Measurements from ENCODE around the gene C16orf78. TPM values are rescaled to one million over a fixed set of nuclear protein-coding genes. Genes with fewer than 3 reads are reported as not detected.

Gene C16orf78
- total RNA-seq, 4 donors from 2014 or later = not detected

DNA sequence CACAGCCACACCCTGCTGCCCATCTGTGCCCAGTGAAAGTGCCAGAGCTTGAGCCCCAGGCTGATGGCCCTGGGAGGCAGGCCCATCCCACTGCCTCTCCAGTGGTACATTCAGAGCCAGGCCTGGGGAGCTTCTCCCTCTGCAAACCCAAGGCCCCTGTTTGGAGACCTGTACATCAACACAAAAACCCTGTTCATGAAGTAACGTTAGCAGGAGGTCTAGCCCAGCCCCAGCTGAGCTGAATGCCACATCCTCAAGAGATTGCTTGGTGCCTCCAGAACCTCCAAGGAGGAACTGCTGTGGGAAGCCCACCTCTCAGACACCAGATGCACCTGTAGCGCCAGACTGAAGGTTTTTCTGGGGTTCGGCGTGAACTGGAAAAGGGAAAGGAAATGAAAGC, 31.5 kb downstream of the C16orf78 start:
- TF ChIP-seq, protein P1, sequence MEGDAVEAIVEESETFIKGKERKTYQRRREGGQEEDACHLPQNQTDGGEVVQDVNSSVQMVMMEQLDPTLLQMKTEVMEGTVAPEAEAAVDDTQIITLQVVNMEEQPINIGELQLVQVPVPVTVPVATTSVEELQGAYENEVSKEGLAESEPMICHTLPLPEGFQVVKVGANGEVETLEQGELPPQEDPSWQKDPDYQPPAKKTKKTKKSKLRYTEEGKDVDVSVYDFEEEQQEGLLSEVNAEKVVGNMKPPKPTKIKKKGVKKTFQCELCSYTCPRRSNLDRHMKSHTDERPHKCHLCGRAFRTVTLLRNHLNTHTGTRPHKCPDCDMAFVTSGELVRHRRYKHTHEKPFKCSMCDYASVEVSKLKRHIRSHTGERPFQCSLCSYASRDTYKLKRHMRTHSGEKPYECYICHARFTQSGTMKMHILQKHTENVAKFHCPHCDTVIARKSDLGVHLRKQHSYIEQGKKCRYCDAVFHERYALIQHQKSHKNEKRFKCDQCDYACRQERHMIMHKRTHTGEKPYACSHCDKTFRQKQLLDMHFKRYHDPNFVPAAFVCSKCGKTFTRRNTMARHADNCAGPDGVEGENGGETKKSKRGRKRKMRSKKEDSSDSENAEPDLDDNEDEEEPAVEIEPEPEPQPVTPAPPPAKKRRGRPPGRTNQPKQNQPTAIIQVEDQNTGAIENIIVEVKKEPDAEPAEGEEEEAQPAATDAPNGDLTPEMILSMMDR (IDR thresholded peaks at IDR 0.05) = no peak
- TF ChIP-seq EP300 (IDR thresholded peaks at IDR 0.05) (no peak), POLR2A (IDR thresholded peaks at IDR 0.05) (no peak)
- H3K27ac ChIP-seq = no peak overlapping the region
- DNase-seq (ENCODE audit: low spot score in 2 of 2) = no peak
- H3K4me1 ChIP-seq = peaks cover 0 to 7% (median 2%) of the 10 kb centered on the region in 4 donors
- no peak overlapping the region for H3K4me3 ChIP-seq
- WGBS, 2 donors = 75 to 82% methylated on average over 4 of the region's 4 CpGs
- no peaks in the 10 kb centered on the region for H3K27me3 ChIP-seq
- no peaks in the 10 kb centered on the region for H3K36me3 ChIP-seq
- H3K9me3 ChIP-seq = peaks cover 0 to 13% (median 0%) of the 10 kb centered on the region in 4 donors

DNA sequence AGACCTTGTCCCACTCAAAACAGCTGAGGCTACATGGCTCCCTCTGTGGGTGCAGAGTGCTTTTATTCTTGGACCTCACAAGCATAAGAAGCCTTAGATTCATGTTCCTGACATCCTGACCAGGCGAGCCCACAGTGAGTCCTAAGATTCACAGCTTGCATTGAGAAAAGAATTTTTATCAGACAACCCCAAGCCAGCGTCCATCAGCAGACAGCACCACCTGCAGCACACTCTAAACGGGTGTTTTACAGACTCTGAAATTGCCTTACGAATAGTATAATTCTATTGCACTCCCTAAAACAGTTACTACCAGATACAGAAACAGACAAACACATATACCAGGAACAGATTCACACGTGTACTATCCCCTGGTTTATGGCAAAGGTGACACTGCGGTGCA, 31.9 kb downstream of the C16orf78 start:
- no peaks in the 10 kb centered on the region for H3K36me3 ChIP-seq
- H3K27me3 ChIP-seq = no peaks in the 10 kb centered on the region
- DNase-seq (ENCODE audit: low spot score in 2 of 2) = no peak
- peaks cover 0 to 14% (median 0%) of the 10 kb centered on the region in 4 donors for H3K9me3 ChIP-seq
- peaks cover 0 to 7% (median 2%) of the 10 kb centered on the region in 4 donors for H3K4me1 ChIP-seq
- H3K27ac ChIP-seq = no peak overlapping the region
- TF ChIP-seq POLR2A (IDR thresholded peaks at IDR 0.05) = no peak
- TF ChIP-seq, protein P1 (IDR thresholded peaks at IDR 0.05) = no peak
- no peak for TF ChIP-seq EP300 (IDR thresholded peaks at IDR 0.05)
- H3K4me3 ChIP-seq = no peak overlapping the region
- 46 to 56% methylated on average over 6 of the region's 6 CpGs for WGBS, 2 donors

DNA sequence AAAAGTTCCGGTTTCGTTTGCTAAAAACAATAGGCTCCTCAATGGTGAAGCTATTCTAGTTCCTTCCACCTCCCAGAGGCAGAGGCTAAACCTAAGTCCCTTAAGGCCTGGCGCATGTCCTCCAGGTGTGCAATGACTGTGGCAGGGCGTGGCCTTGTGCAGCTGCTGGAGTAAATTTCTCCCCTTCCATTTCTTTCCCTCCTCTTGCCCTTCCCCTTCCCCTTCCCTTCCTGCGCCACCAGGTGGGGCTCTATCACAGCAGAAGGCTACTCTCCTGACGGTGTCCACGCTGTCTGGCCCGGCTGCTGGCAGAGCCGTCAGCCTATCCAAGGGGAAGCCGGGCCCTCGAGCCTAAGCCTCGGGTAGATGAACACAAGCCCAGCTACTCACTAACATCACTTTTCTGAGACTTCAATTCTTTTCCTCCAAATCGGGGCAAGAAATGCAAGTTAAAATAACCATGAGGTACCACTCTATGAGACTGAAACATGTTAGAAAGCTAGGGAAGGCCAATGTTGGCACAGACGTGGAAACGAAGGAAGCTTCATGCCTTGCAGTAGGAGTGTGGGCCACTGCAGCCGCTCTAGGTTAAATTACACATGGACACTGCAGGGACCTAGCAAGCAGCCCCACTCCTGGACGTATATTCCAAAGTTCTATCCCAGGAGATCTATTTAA, 34.4 kb downstream of the C16orf78 start:
- Histone ChIP-seq H3K36me3 (no peaks in the 10 kb centered on the region), H3K27me3 (no peaks in the 10 kb centered on the region), H3K4me3 (no peak overlapping the region), H3K27ac (no peak overlapping the region), H3K4me1 (peaks cover 0 to 7% (median 2%) of the 10 kb centered on the region in 4 donors), H3K9me3 (peaks cover 0 to 11% (median 0%) of the 10 kb centered on the region in 4 donors)
- WGBS, 2 donors = 23 to 24% methylated on average over 17 of the region's 17 CpGs
- TF ChIP-seq, protein P1 (IDR thresholded peaks at IDR 0.05) = peak; percentile 69 to 90 (median 75)
- TF ChIP-seq EP300 (IDR thresholded peaks at IDR 0.05) = no peak
- DNase-seq (ENCODE audit: low spot score in 2 of 2) = peak; percentile 67 to 84

DNA sequence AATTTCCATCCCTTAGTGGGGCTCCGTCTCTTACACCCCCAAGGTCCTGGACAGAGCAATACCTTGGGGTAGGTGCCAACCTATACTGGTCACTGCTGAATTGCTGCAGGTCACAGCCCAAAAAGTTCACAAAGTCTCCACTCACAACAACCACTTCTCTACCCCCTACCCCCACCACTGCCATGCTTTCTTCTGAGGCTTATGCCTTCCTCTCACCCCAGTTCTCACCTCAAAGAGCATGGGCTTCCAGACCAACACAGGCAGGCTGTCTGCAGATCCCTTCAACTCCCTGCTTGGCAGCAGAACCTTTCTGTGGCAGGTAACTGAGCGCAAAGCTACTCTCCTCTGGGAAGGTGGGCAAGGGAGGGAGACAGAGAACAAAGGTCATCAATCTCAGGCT, 35.5 kb downstream of the C16orf78 start:
- 98 to 100% methylated on average over 2 of the region's 2 CpGs for WGBS, 2 donors
- Histone ChIP-seq H3K27ac (no peak overlapping the region), H3K4me1 (peaks cover 0 to 7% (median 2%) of the 10 kb centered on the region in 4 donors), H3K9me3 (peaks cover 0 to 3% (median 0%) of the 10 kb centered on the region in 4 donors), H3K4me3 (no peak overlapping the region), H3K36me3 (no peaks in the 10 kb centered on the region), H3K27me3 (no peaks in the 10 kb centered on the region)
- no peak for TF ChIP-seq EP300 (IDR thresholded peaks at IDR 0.05)
- TF ChIP-seq POLR2A (IDR thresholded peaks at IDR 0.05) = no peak
- TF ChIP-seq, protein P1 (IDR thresholded peaks at IDR 0.05) = no peak
- no peak for DNase-seq (ENCODE audit: low spot score in 2 of 2)

DNA sequence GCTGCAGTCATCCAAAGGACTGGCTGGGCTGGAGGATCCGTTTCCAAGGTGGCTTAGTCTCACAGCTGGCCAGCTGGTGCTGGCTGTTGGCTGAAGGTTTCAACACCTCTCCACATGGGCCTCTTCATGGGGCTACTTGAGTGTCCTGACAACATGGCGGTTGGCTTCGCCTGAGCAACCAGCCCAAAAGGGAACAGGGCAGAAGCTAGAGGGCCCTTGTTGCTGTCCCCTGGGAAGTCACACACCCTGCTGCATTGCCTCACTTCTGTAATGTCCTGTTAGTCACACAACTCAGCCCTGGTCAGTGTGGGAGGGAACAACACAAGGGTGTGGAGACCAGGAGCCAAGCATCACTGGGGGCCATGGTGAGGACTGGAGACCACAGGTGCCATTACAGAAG, 36.6 kb downstream of the C16orf78 start:
- TF ChIP-seq, protein P1 (IDR thresholded peaks at IDR 0.05) = no peak
- TF ChIP-seq POLR2A (IDR thresholded peaks at IDR 0.05) (no peak), EP300 (IDR thresholded peaks at IDR 0.05) (no peak)
- no peaks in the 10 kb centered on the region for H3K27me3 ChIP-seq
- H3K4me3 ChIP-seq = no peak overlapping the region
- no peak for DNase-seq (ENCODE audit: low spot score in 2 of 2)
- no peaks in the 10 kb centered on the region for H3K36me3 ChIP-seq
- H3K4me1 ChIP-seq = peaks cover 0 to 7% (median 2%) of the 10 kb centered on the region in 4 donors
- 79 to 89% methylated on average over 1 to 3 of the region's 3 CpGs for WGBS, 2 donors
- no peak overlapping the region for H3K27ac ChIP-seq
- peaks cover 0 to 3% (median 0%) of the 10 kb centered on the region in 4 donors for H3K9me3 ChIP-seq
